ENCODE data around the gene IGFBP6. TPM values are rescaled to one million over a fixed set of nuclear protein-coding genes. Genes with fewer than 3 reads are reported as not detected.

The IGFBP6 gene
- total RNA-seq, 2 donors from 2014 or later = 189 to 532 TPM

DNA sequence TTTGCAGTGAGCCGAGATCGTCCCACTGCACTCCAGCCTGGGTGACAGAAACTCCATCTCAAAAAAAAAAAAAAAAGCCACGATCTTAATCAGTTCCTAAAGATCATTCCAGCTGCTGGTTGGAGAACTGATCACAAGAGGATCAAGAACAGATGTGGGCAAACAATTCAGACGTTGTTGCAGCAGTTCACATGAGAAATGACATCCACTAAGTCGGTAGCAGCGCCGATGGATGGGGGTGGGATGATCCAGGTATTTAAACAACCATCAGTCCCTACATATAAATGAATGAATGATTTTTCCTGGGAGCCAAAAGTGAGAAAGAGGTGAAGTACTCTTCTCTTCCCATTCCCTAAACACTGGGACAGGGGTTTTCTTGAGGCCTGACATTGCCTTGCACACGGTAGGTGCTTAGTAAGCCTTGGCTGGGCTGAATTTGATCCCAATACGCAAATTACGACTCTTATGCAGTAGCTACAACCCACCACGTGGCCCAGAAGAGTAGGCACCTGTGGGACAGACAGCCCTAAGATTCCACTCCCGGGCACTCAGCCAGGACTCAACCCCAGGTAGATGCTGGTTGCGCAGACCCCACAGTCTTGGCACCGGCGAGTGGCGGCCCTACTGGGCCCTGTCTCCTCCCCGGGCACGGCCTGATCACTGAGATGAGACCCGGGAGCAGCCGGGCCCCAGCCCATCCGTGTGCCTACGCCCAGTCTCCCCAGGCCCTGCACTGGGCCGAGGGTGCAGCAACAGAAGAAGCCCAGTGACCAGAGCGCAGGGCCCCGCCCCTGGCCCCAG, 18.8 kb upstream of the IGFBP6 start:
- Histone ChIP-seq H3K27ac (peak overlapping the region; percentile 92 to 93), H3K36me3 (peaks cover 0 to 13% of the 10 kb centered on the region in 2 donors), H3K9me3 (no peaks in the 10 kb centered on the region), H3K4me1 (replicated peaks) (peaks cover 8% of the 10 kb centered on the region), H3K27me3 (replicated peaks; ENCODE audit: insufficient read depth) (no peaks in the 10 kb centered on the region), H3K4me3 (peak overlapping the region; percentile 55 to 59)
- DNase-seq (ENCODE audit: low spot score) = no peak
- TF ChIP-seq POLR2A (IDR thresholded peaks at IDR 0.05) (no peak), POLR2AphosphoS5 (IDR thresholded peaks at IDR 0.05) (no peak)
- TF ChIP-seq, protein P1, sequence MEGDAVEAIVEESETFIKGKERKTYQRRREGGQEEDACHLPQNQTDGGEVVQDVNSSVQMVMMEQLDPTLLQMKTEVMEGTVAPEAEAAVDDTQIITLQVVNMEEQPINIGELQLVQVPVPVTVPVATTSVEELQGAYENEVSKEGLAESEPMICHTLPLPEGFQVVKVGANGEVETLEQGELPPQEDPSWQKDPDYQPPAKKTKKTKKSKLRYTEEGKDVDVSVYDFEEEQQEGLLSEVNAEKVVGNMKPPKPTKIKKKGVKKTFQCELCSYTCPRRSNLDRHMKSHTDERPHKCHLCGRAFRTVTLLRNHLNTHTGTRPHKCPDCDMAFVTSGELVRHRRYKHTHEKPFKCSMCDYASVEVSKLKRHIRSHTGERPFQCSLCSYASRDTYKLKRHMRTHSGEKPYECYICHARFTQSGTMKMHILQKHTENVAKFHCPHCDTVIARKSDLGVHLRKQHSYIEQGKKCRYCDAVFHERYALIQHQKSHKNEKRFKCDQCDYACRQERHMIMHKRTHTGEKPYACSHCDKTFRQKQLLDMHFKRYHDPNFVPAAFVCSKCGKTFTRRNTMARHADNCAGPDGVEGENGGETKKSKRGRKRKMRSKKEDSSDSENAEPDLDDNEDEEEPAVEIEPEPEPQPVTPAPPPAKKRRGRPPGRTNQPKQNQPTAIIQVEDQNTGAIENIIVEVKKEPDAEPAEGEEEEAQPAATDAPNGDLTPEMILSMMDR (IDR thresholded peaks at IDR 0.05) = no peak
- 19% methylated on average over 24 of the region's 25 CpGs for WGBS
- intact Hi-C loops (cut with DNase I) = no loop called here

DNA sequence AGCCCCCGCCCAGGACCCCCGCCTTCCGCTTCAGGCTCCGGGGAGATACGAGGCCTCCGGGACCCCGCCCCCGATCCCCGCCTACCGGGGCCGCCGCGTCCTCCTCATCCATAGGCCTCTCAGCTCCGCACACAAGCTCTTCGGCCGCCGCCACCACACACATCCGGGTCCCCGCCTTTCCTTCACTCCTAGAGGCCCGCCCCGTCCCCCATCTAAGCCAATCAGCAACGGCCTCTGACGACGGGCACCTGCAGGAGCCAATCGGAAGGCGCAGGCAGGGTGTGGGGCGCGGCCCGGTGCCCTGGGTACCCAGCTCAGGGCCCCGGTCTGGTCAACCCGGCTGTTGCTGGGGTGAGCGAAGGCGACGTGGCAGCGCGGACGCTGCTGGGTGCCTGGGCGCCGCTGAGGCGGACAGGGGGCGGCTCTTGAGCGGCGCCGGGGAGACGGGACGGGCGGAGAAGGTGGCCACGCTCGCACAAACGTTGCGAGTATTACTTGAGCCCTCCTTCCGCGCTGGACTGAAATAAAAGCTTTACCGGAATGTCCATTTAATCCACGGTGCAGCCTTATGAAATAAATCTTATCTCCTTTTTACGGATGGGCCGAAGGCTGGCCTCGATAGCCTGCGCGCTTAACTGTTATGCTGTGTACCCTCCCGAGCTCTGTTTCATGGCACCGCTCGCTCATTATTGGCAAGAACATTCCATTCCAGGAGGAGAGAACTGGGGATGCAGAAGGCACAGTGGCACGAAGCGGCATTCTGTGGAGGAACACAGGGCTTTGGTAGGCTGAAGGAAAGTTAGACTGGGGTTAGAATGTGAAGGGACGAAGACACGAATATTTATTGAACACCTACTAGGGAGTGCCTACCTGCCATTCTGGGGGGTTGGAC, 18.0 kb upstream of the IGFBP6 start, which contains the start of gene SPRYD3:
TSS of gene SPRYD3 (minus strand) at position 165 of the 892 bp plus-strand sequence. CDS start at position 108, 57 bp downstream.
- Histone ChIP-seq H3K27ac (peak within 1 kb of the TSS; percentile 92 to 93), H3K4me1 (replicated peaks) (peaks cover under 1% of the 10 kb centered on the region), H3K36me3 (peaks cover 0 to 13% of the 10 kb centered on the region in 2 donors), H3K9me3 (no peaks in the 10 kb centered on the region), H3K4me3 (peak within 1 kb of the TSS; percentile 55 to 59), H3K27me3 (replicated peaks; ENCODE audit: insufficient read depth) (no peaks in the 10 kb centered on the region)
- under 1% methylated on average over 60 of the region's 67 CpGs for WGBS
- TF ChIP-seq POLR2A (IDR thresholded peaks at IDR 0.05) (peak; percentile 92), POLR2AphosphoS5 (IDR thresholded peaks at IDR 0.05) (peak; percentile 96)
- TF ChIP-seq, protein P1 (IDR thresholded peaks at IDR 0.05) = peak in 1 of 4 experiments; percentile 36
- intact Hi-C loops (cut with DNase I) = no loop called here
- peak; percentile 98 for DNase-seq (ENCODE audit: low spot score)

DNA sequence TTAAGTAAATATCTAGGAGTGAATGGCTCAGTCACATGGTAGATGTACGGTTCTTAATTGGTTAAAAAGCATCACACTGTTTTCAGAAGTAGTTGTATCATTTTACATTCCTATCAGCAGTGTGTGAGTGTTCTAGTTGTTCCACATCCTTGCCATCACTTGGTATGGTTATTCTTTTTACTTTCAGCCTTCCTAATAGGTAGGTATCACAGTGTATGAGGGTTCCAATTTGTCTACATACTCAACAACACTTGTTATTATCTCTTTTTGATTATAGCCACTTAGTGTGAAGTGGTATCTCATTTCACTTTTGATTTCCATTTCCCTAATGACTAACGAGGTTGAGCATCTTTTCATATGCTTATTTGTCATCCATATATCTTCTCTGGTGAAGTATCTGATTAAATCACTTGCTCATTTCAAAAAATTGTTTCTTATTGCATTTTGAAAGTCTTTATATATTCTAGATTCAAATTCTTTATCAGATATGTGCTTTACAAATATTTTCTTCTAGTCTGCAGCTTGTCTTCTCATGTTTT, 14.8 kb upstream of the IGFBP6 start:
- Histone ChIP-seq H3K27ac (no peak overlapping the region), H3K27me3 (replicated peaks; ENCODE audit: insufficient read depth) (no peaks in the 10 kb centered on the region), H3K4me1 (replicated peaks) (no peaks in the 10 kb centered on the region), H3K4me3 (no peak overlapping the region), H3K36me3 (no peaks in the 10 kb centered on the region), H3K9me3 (no peaks in the 10 kb centered on the region)
- DNase-seq (ENCODE audit: low spot score) = no peak
- 69% methylated on average over 2 of the region's 2 CpGs for WGBS
- TF ChIP-seq, protein P1 (IDR thresholded peaks at IDR 0.05) = no peak
- TF ChIP-seq POLR2A (IDR thresholded peaks at IDR 0.05) (no peak), POLR2AphosphoS5 (IDR thresholded peaks at IDR 0.05) (no peak)
- intact Hi-C loops (cut with DNase I) = no loop called here

DNA sequence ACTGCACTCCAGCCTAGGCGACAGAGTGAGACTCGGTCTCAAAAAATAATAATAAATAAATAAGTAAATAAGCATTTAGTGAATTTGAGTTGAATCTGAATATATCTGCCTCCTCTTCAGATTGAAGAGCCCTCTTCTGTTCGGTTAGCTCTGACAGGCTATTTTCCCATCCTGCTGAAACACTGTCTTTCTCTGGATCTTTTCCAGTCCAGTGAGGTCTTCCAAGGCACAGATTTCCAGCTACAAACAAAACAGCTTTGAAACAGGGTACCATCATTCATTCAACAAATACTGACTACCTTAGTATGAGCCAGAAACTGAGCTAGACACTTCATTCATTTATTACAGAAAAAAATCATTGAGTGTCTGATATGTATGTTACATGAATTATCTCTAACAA, 11.1 kb upstream of the IGFBP6 start:
- no peak for DNase-seq (ENCODE audit: low spot score)
- no peaks in the 10 kb centered on the region for H3K27me3 ChIP-seq (replicated peaks; ENCODE audit: insufficient read depth)
- no peaks in the 10 kb centered on the region for H3K9me3 ChIP-seq
- intact Hi-C loops (cut with DNase I) = no loop called here
- no peaks in the 10 kb centered on the region for H3K36me3 ChIP-seq
- no peaks in the 10 kb centered on the region for H3K4me1 ChIP-seq (replicated peaks)
- no peak overlapping the region for H3K27ac ChIP-seq
- H3K4me3 ChIP-seq = no peak overlapping the region
- 74% methylated on average over 3 of the region's 3 CpGs for WGBS
- no peak for TF ChIP-seq POLR2A (IDR thresholded peaks at IDR 0.05)
- TF ChIP-seq POLR2AphosphoS5 (IDR thresholded peaks at IDR 0.05) = no peak
- TF ChIP-seq, protein P1 (IDR thresholded peaks at IDR 0.05) = no peak

Data from prostate gland (tissue), 2 donors.